SU-DHL-6 (cell line): ENCODE results near the gene NPC1.

Source experiments
- H2AFZ ChIP-seq: fragments of 200-600 bp; sonication (generic); 2 replicates; pipeline ENCODE4 v1.6.1; 2014; ENCODE audit warnings: low read depth, mild to moderate bottlenecking, moderate library complexity, mixed read lengths, antibody characterized with exemption, low read length; ENCODE audit not compliant: severe bottlenecking
- H3F3A ChIP-seq: fragments of 200-600 bp; shearing (Covaris generic); 2 replicates; pipeline ENCODE4 v1.6.0; 2016; ENCODE audit warnings: antibody characterized with exemption, mild to moderate bottlenecking; ENCODE audit not compliant: insufficient read depth
- H3K27ac ChIP-seq: fragments of 200-600 bp; sonication (generic); 2 replicates; pipeline ENCODE4 v1.5.1; 2016; ENCODE audit warnings: low read depth, mild to moderate bottlenecking, low read length, moderate library complexity, mixed read lengths
- H3K27me3 ChIP-seq: fragments of 200-600 bp; sonication (generic), shearing (Covaris generic); 2 replicates; pipeline ENCODE4 v1.6.0; 2014; ENCODE audit warnings: mild to moderate bottlenecking, low read length
- H3K36me3 ChIP-seq: fragments of 200-600 bp; sonication (generic); 2 replicates; pipeline ENCODE4 v1.6.1; 2014; ENCODE audit warnings: mild to moderate bottlenecking, low read length, mixed read lengths
- H3K4me2 ChIP-seq: fragments of 300-600, 200-600 bp; shearing (Covaris generic), sonication (generic); 2 replicates; pipeline ENCODE4 v1.6.0; 2014; ENCODE audit warnings: low read length, low read depth, mild to moderate bottlenecking; ENCODE audit not compliant: poor library complexity, severe bottlenecking
- H3K4me3 ChIP-seq: fragments of 200-600 bp; sonication (generic); 2 replicates; pipeline ENCODE4 v1.5.1; 2014; ENCODE audit warnings: antibody characterized with exemption, low read length, mild to moderate bottlenecking, mixed read lengths; ENCODE audit not compliant: insufficient read depth, poor library complexity, severe bottlenecking
- H3K79me2 ChIP-seq: fragments of 200-600 bp; sonication (generic); 2 replicates; pipeline ENCODE4 v1.6.1; 2014; ENCODE audit warnings: mild to moderate bottlenecking, low read length, moderate library complexity; ENCODE audit not compliant: insufficient read depth
- H3K9ac ChIP-seq: fragments of 200-600 bp; sonication (generic); 2 replicates; pipeline ENCODE4 v1.7.0; 2014; ENCODE audit warnings: mild to moderate bottlenecking, low read length
- H3K9me2 ChIP-seq: fragments of 200-600 bp; sonication (generic); replicated peaks from 2 replicates; pipeline ENCODE4 v1.6.1; 2014; ENCODE audit warnings: low read length; ENCODE audit not compliant: insufficient read depth
- H3K9me3 ChIP-seq: fragments of 200-600 bp; sonication (generic); 2 replicates; pipeline ENCODE4 v1.6.1; 2014; ENCODE audit warnings: low read length, mixed read lengths; ENCODE audit not compliant: insufficient read depth
- H4K20me1 ChIP-seq: fragments of 200-600 bp; sonication (generic); 2 replicates; pipeline ENCODE4 v1.6.1; 2014; ENCODE audit warnings: low read depth, mild to moderate bottlenecking, antibody characterized with exemption, low read length, moderate library complexity, mixed read lengths
- CTCF ChIP-seq: fragments of 200-600 bp; sonication (generic); IDR thresholded peaks from one replicate; pipeline ENCODE4 v1.5.1; 2017; ENCODE audit warnings: antibody characterized with exemption, mild to moderate bottlenecking, low read length, moderate library complexity; ENCODE audit not compliant: insufficient read depth, poor library complexity, severe bottlenecking
- EZH2phosphoT487 ChIP-seq: fragments of 200-600 bp; sonication (generic), shearing (Covaris generic); conservative IDR thresholded peaks from 2 replicates; pipeline ENCODE4 v1.6.1; 2018; ENCODE audit warnings: mild to moderate bottlenecking, antibody characterized with exemption, low read length, moderate library complexity, mixed read lengths

The NPC1 gene

GRCh38 chr18:23530195-23530594, 56.1 kb downstream of the NPC1 start:
- H3K27ac ChIP-seq = no peak overlapping the region

GRCh38 chr18:23529604-23530003, 56.7 kb downstream of the NPC1 start:
- Histone ChIP-seq H3K36me3 (peaks cover 45% of the 10 kb centered on the region), H3K27me3 (no peaks in the 10 kb centered on the region), H3K9ac (no peak overlapping the region), H2AFZ (no peak overlapping the region), H3K4me2 (no peak overlapping the region), H3K27ac (no peak overlapping the region), H4K20me1 (no peaks in the 10 kb centered on the region), H3K9me3 (no peaks in the 10 kb centered on the region), H3K79me2 (no peaks in the 10 kb centered on the region), H3F3A (no peaks in the 10 kb centered on the region; the same call in 1 of the 2 replicates), H3K9me2 (no peaks in the 10 kb centered on the region), H3K4me3 (no peak overlapping the region)
- TF ChIP-seq EZH2phosphoT487 (no peak), CTCF (no peak)

More at GRCh38 chr18:23530195-23530594, 56.1 kb downstream of the NPC1 start:
- Histone ChIP-seq H3K9me3 (no peaks in the 10 kb centered on the region), H3K4me2 (no peak overlapping the region), H2AFZ (no peak overlapping the region), H3K27me3 (no peaks in the 10 kb centered on the region), H3F3A (no peaks in the 10 kb centered on the region; the same call in 1 of the 2 replicates), H3K79me2 (no peaks in the 10 kb centered on the region), H3K36me3 (peaks cover 50% of the 10 kb centered on the region), H3K4me3 (no peak overlapping the region), H3K9ac (no peak overlapping the region), H3K9me2 (no peaks in the 10 kb centered on the region), H4K20me1 (no peaks in the 10 kb centered on the region)
- TF ChIP-seq EZH2phosphoT487 = no peak
- TF ChIP-seq CTCF = no peak

- no peak overlapping the region for H3K9ac ChIP-seq
- H3K4me2 ChIP-seq = no peak overlapping the region
Observed at GRCh38 chr18:23528580-23529472, 57.5 kb downstream of the NPC1 start.

More at GRCh38 chr18:23528580-23529472, 57.5 kb downstream of the NPC1 start:
- Histone ChIP-seq H3K27me3 (no peaks in the 10 kb centered on the region), H3K4me3 (no peak overlapping the region), H3K9me3 (no peaks in the 10 kb centered on the region), H4K20me1 (no peaks in the 10 kb centered on the region), H3K27ac (no peak overlapping the region), H3K36me3 (peaks cover 53% of the 10 kb centered on the region), H3K9me2 (no peaks in the 10 kb centered on the region), H3F3A (no peaks in the 10 kb centered on the region; the same call in 1 of the 2 replicates), H2AFZ (no peak overlapping the region), H3K79me2 (no peaks in the 10 kb centered on the region)
- TF ChIP-seq CTCF (no peak), EZH2phosphoT487 (no peak)
